COR-L47 (cell line): Measurements from ENCODE around the gene PWWP2A.
"Not testable (repeated sequence)": the region's sequence is repeated elsewhere in the genome, so short reads cannot be mapped to it uniquely, and the experiment has no call there.

ENCODE experiments used
- DNase-seq: peaks from one replicate; lab custom pipeline; 2025; lab: John Stamatoyannopoulos, UW

PWWP2A gene

GRCh38 chr5:160119142-160119904 is at the start of gene PWWP2A:
Gene PWWP2A, minus strand, starts transcription at chr5:160119450. Its CDS starts 62 bp downstream, at chr5:160119388.
- peak; percentile 99 for DNase-seq

- no peak for DNase-seq
Measured at GRCh38 chr5:160167624-160168165, 48.4 kb upstream of the PWWP2A start.

- no peak for DNase-seq
Measured at GRCh38 chr5:160166973-160167623, 47.8 kb upstream of the PWWP2A start.

- DNase-seq: no peak
Measured at GRCh38 chr5:160166069-160166972, 47.1 kb upstream of the PWWP2A start.

- DNase-seq: peak; percentile 94
Measured at GRCh38 chr5:160165137-160166068, 46.2 kb upstream of the PWWP2A start.

- DNase-seq: no peak
Measured at GRCh38 chr5:160162910-160163309, 43.7 kb upstream of the PWWP2A start.

GRCh38 chr5:160161626-160162025 is 42.4 kb upstream of the PWWP2A start:
- no peak for DNase-seq

- not testable (repeated sequence) for DNase-seq
Measured at GRCh38 chr5:160160875-160161274, 41.6 kb upstream of the PWWP2A start.

- peak; percentile 70 for DNase-seq
Measured at GRCh38 chr5:160159991-160160792, 40.9 kb upstream of the PWWP2A start.

- DNase-seq: no peak
Measured at GRCh38 chr5:160158087-160158486, 38.8 kb upstream of the PWWP2A start.

- DNase-seq: no peak
Measured at GRCh38 chr5:160155017-160155750, 35.9 kb upstream of the PWWP2A start.

- no peak for DNase-seq
Measured at GRCh38 chr5:160152901-160153300, 33.7 kb upstream of the PWWP2A start.

- DNase-seq: no peak
Measured at GRCh38 chr5:160152287-160152686, 33.0 kb upstream of the PWWP2A start.

GRCh38 chr5:160151017-160151416 is 31.8 kb upstream of the PWWP2A start:
- DNase-seq: no peak

- DNase-seq: no peak
Measured at GRCh38 chr5:160150381-160150780, 31.1 kb upstream of the PWWP2A start.

- not testable (repeated sequence) for DNase-seq
Measured at GRCh38 chr5:160144436-160144835, 25.2 kb upstream of the PWWP2A start.

GRCh38 chr5:160134332-160134731 is 15.1 kb upstream of the PWWP2A start:
- no peak for DNase-seq

- DNase-seq: no peak
Measured at GRCh38 chr5:160133918-160134304, 14.7 kb upstream of the PWWP2A start.
